Sigmoid colon (tissue), 4 donors: Measurements from ENCODE around the gene BCL11B.

Experiments
- EP300 ChIP-seq, 4 donors: sonication (generic); formaldehyde crosslinking; IDR thresholded peaks; one replicate each; pipeline ENCODE4 v1.6.1; 2017; ENCODE audit warnings: antibody characterized with exemption in 4 of 4
- POLR2A ChIP-seq, 2 donors: fragments of 450-650 bp; IDR thresholded peaks; one replicate each; pipeline ENCODE4 v1.6.1; 2016; ENCODE audit warnings: antibody characterized with exemption in 2 of 2, mild to moderate bottlenecking in 2 of 2, moderate library complexity in 2 of 2
- TF ChIP-seq, protein P1 (sequence below), 4 experiments: fragments of 450-650 bp in 3 of 4; fragments of 200-600 bp in 1 of 4; IDR thresholded peaks; one replicate each; pipeline ENCODE4 v1.5.1; 2016 to 2019; ENCODE audit warnings: antibody characterized with exemption in 4 of 4, mild to moderate bottlenecking in 3 of 4, moderate library complexity in 2 of 4

DNA sequence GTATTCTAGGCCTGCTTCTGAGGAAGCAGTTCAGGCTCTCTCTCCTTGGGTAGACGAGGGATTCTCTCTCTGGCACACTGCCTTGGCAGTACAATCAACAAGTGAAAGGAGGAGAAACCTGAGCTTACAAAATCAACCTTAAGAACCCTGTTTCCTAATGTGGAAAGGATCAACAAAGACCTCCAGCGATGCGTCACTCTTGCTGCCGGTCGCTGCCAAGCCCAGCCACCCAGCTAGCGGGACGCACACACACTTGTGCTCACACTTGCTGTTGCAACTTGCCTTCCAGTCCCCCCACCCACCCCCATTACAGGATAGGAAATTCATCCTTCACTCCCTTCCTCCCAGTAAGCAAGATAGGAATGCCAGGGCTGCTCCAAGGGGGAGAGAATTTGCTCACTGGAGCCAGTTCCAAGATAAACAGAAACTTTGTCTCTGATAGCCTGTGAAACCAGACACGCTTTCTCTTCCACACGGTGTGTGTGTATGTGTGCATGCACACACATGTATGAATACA, 144.3 kb downstream of the BCL11B start:
- TF ChIP-seq, protein P1, sequence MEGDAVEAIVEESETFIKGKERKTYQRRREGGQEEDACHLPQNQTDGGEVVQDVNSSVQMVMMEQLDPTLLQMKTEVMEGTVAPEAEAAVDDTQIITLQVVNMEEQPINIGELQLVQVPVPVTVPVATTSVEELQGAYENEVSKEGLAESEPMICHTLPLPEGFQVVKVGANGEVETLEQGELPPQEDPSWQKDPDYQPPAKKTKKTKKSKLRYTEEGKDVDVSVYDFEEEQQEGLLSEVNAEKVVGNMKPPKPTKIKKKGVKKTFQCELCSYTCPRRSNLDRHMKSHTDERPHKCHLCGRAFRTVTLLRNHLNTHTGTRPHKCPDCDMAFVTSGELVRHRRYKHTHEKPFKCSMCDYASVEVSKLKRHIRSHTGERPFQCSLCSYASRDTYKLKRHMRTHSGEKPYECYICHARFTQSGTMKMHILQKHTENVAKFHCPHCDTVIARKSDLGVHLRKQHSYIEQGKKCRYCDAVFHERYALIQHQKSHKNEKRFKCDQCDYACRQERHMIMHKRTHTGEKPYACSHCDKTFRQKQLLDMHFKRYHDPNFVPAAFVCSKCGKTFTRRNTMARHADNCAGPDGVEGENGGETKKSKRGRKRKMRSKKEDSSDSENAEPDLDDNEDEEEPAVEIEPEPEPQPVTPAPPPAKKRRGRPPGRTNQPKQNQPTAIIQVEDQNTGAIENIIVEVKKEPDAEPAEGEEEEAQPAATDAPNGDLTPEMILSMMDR (IDR thresholded peaks at IDR 0.05) = no peak
- no peak for TF ChIP-seq POLR2A (IDR thresholded peaks at IDR 0.05)
- no peak for TF ChIP-seq EP300 (IDR thresholded peaks at IDR 0.05)
